SK-N-MC (cell line): Measurements from ENCODE around the gene RYR3.

Experiments used
- EZH2 ChIP-seq: fragments of 200-600 bp; sonication (generic); IDR thresholded peaks from one replicate; pipeline ENCODE4 v1.6.1; 2017; ENCODE audit warnings: antibody characterized with exemption
- POLR2AphosphoS5 ChIP-seq: IDR thresholded peaks from 2 replicates; pipeline ENCODE4 v1.6.1; 2012; ENCODE audit warnings: mild to moderate bottlenecking, low read depth, low read length, borderline replicate concordance

GRCh38 chr15:33742306-33742705 lies 431.5 kb downstream of the RYR3 start:
- TF ChIP-seq EZH2: no peak
- TF ChIP-seq POLR2AphosphoS5: no peak
